Hepatocyte (in vitro differentiated cells): ENCODE data around the gene GPR157. TPM values are rescaled to one million over a fixed set of nuclear protein-coding genes. Genes with fewer than 3 reads are reported as not detected.

Source experiments
- DNase-seq: peaks from one replicate; pipeline ENCODE4 v3.0.0-alpha.2; 2016; ENCODE audit warnings: low spot score
- H2AFZ ChIP-seq: fragments of 200-600 bp; sonication (generic); 2 replicates; pipeline ENCODE4 v1.6.0; 2016; ENCODE audit warnings: antibody characterized with exemption, mild to moderate bottlenecking
- H3K27ac ChIP-seq: fragments of 200-600 bp; sonication (generic); 2 replicates; pipeline ENCODE4 v1.5.1; 2016; ENCODE audit warnings: mild to moderate bottlenecking
- H3K27me3 ChIP-seq: fragments of 200-600 bp; sonication (generic); 2 replicates; pipeline ENCODE4 v1.6.1; 2016
- H3K36me3 ChIP-seq: fragments of 200-600 bp; sonication (generic); replicated peaks from 2 replicates; pipeline ENCODE4 v1.5.1; 2016; ENCODE audit warnings: low read depth; ENCODE audit not compliant: insufficient read depth
- H3K4me1 ChIP-seq: fragments of 200-600 bp; sonication (generic); 2 replicates; pipeline ENCODE4 v1.5.1; 2016; ENCODE audit warnings: mild to moderate bottlenecking, moderate library complexity; ENCODE audit not compliant: insufficient read depth
- H3K4me2 ChIP-seq: fragments of 200-600 bp; sonication (generic); 2 replicates; pipeline ENCODE4 v1.6.0; 2016
- H3K4me3 ChIP-seq: fragments of 200-600 bp; sonication (generic); 2 replicates; pipeline ENCODE4 v1.5.1; 2016; ENCODE audit warnings: mild to moderate bottlenecking
- H3K79me2 ChIP-seq: fragments of 200-600 bp; sonication (generic); 2 replicates; pipeline ENCODE4 v1.6.0; 2017; ENCODE audit warnings: mild to moderate bottlenecking
- H3K9me2 ChIP-seq: fragments of 200-600 bp; sonication (generic); replicated peaks from 2 replicates; pipeline ENCODE4 v1.6.0; 2017; ENCODE audit warnings: mild to moderate bottlenecking; ENCODE audit not compliant: insufficient read depth
- H3K9me3 ChIP-seq: fragments of 200-600 bp; sonication (generic); 2 replicates; pipeline ENCODE4 v1.5.1; 2016; ENCODE audit warnings: low read depth, mild to moderate bottlenecking
- H4K20me1 ChIP-seq: fragments of 200-600 bp; sonication (generic); 2 replicates; pipeline ENCODE4 v1.6.0; 2016; ENCODE audit warnings: mild to moderate bottlenecking; ENCODE audit not compliant: insufficient read depth, poor library complexity, severe bottlenecking
- CTCF ChIP-seq: fragments of 200-600 bp; sonication (generic); IDR thresholded peaks from 2 replicates; pipeline ENCODE4 v1.5.1; 2016; ENCODE audit warnings: antibody characterized with exemption, mild to moderate bottlenecking; ENCODE audit not compliant: poor library complexity
- EZH2 ChIP-seq: fragments of 200-600 bp; sonication (generic); IDR thresholded peaks from 2 replicates; pipeline ENCODE4 v1.6.1; 2016; ENCODE audit warnings: antibody characterized with exemption, mild to moderate bottlenecking, borderline replicate concordance
- EZH2phosphoT487 ChIP-seq: fragments of 200-600 bp; sonication (generic); IDR thresholded peaks from one replicate; pipeline ENCODE4 v1.6.1; 2018; ENCODE audit warnings: antibody characterized with exemption, mild to moderate bottlenecking, low read depth, moderate library complexity; ENCODE audit not compliant: unreplicated experiment, severe bottlenecking
- WGBS: methylation state at CpG from one replicate; pipeline ENCODE4 v1.1.6; 2016; ENCODE audit warnings: low lambda C conversion rate; ENCODE audit errors: missing lambda C conversion rate; 5-methylcytosine and 5-hydroxymethylcytosine counted together
- polyA plus RNA-seq: library from polyadenylated mRNA; unstranded; fragments of >200 nt; fragmentation: Nextera tagmentation; extraction: Ambion mirVana; gene quantifications from 2 replicates; pipeline ENCODE4 v1.2.1, GENCODE V29; 2016
- total RNA-seq: library from RNA; depleted of rRNA; stranded (reverse); fragments of >200 nt; gene quantifications from 2 replicates; pipeline ENCODE4 v1.2.3, GENCODE V29; 2014

Gene GPR157
- total and polyA plus RNA-seq, 2 experiments from 2014 or later: 14.4 to 18.6 TPM

GRCh38 chr1:9093091-9093490 is 35.8 kb downstream of the GPR157 start:
- WGBS: 82% methylated on average over 6 of the region's 6 CpGs
- H3K27ac ChIP-seq: no peak overlapping the region
- no peaks in the 10 kb centered on the region for H4K20me1 ChIP-seq
- H3K36me3 ChIP-seq: no peaks in the 10 kb centered on the region
- no peaks in the 10 kb centered on the region for H3K9me3 ChIP-seq
- no peaks in the 10 kb centered on the region for H3K79me2 ChIP-seq
- TF ChIP-seq EZH2 (no peak), CTCF (no peak), EZH2phosphoT487 (no peak)
- no peak for DNase-seq
- no peak overlapping the region for H3K4me2 ChIP-seq
- no peaks in the 10 kb centered on the region for H3K27me3 ChIP-seq
- H3K9me2 ChIP-seq: no peaks in the 10 kb centered on the region
- no peak overlapping the region for H3K4me3 ChIP-seq
- H3K4me1 ChIP-seq: no peaks in the 10 kb centered on the region
- no peak overlapping the region for H2AFZ ChIP-seq

GRCh38 chr1:9088807-9089206 is 40.1 kb downstream of the GPR157 start:
- Histone ChIP-seq H3K4me2 (no peak overlapping the region), H3K27ac (no peak overlapping the region), H3K79me2 (no peaks in the 10 kb centered on the region), H3K9me3 (no peaks in the 10 kb centered on the region), H3K27me3 (no peaks in the 10 kb centered on the region), H4K20me1 (no peaks in the 10 kb centered on the region), H3K4me3 (no peak overlapping the region), H3K4me1 (peaks cover 11% of the 10 kb centered on the region), H3K36me3 (no peaks in the 10 kb centered on the region), H2AFZ (no peak overlapping the region), H3K9me2 (no peaks in the 10 kb centered on the region)
- TF ChIP-seq EZH2 (no peak), EZH2phosphoT487 (no peak), CTCF (no peak)
- DNase-seq: no peak
- WGBS: 91% methylated on average over 4 of the region's 4 CpGs

GRCh38 chr1:9087411-9088125 is 41.3 kb downstream of the GPR157 start:
- Histone ChIP-seq H3K36me3 (no peaks in the 10 kb centered on the region), H3K4me2 (no peak overlapping the region), H3K9me2 (no peaks in the 10 kb centered on the region), H4K20me1 (no peaks in the 10 kb centered on the region), H3K27me3 (no peaks in the 10 kb centered on the region), H3K9me3 (no peaks in the 10 kb centered on the region), H2AFZ (no peak overlapping the region), H3K4me3 (no peak overlapping the region), H3K4me1 (peaks cover 11% of the 10 kb centered on the region), H3K79me2 (no peaks in the 10 kb centered on the region), H3K27ac (no peak overlapping the region)
- WGBS: 87% methylated on average over 12 of the region's 12 CpGs
- DNase-seq: no peak
- TF ChIP-seq CTCF (no peak), EZH2 (no peak), EZH2phosphoT487 (no peak)
